Right atrium auricular region (tissue), 2 donors: Measurements from ENCODE around the gene SFT2D1. TPM values are rescaled to one million over a fixed set of nuclear protein-coding genes. Genes with fewer than 3 reads are reported as not detected.

ENCODE experiments used
- DNase-seq: peaks from one replicate; pipeline ENCODE4 v3.0.0-alpha.2; 2019; ENCODE audit warnings: low spot score
- H3K27ac ChIP-seq, 2 donors: fragments of 200-600 bp; sonication (generic); 1 replicate in 1 of 2; 2 replicates in 1 of 2; pipeline ENCODE4 v1.5.1; 2016 to 2019
- H3K27me3 ChIP-seq, 2 donors: fragments of 200-600 bp; sonication (generic); one replicate each; pipeline versions ENCODE4 v1.5.1 to v1.6.0; 2017 to 2019
- H3K36me3 ChIP-seq: fragments of 200-600 bp; sonication (generic); one replicate; pipeline ENCODE4 v1.5.1; 2016
- H3K4me1 ChIP-seq, 2 donors: fragments of 200-600 bp; sonication (generic); one replicate each; pipeline versions ENCODE4 v1.5.1 to v1.6.0; 2017 to 2019
- H3K4me3 ChIP-seq, 2 donors: fragments of 200-600 bp; sonication (generic); 1 replicate in 1 of 2; 2 replicates in 1 of 2; pipeline ENCODE4 v1.5.1; 2017 to 2019; ENCODE audit warnings: mild to moderate bottlenecking in 1 of 2, moderate library complexity in 1 of 2
- H3K9me3 ChIP-seq, 2 donors: fragments of 200-600 bp; sonication (generic); one replicate each; pipeline ENCODE4 v1.5.1; 2019
- CTCF ChIP-seq, 2 donors: fragments of 200-600 bp; sonication (generic); IDR thresholded peaks; one replicate each; pipeline ENCODE4 v1.5.1; 2019; ENCODE audit warnings: antibody characterized with exemption in 2 of 2
- total RNA-seq, 2 donors: library from RNA; depleted of rRNA; stranded (reverse); fragments of >200 nt; gene quantifications; one replicate each; pipeline ENCODE4 v1.1.0, GENCODE V29; 2016

Gene SFT2D1
- total RNA-seq, 2 donors from 2014 or later = 29.4 TPM

GRCh38 chr6:166343150-166343487 lies 774 bp upstream of the SFT2D1 start:
- Histone ChIP-seq H3K4me1 (peaks cover 0 to 46% of the 10 kb centered on the region in 2 donors), H3K36me3 (no peaks in the 10 kb centered on the region), H3K27me3 (no peaks in the 10 kb centered on the region), H3K27ac (peak overlapping the region; percentile 83 to 95), H3K9me3 (no peaks in the 10 kb centered on the region), H3K4me3 (peak overlapping the region; percentile 94 to 98)
- no peak for TF ChIP-seq CTCF (IDR thresholded peaks at IDR 0.05)
- DNase-seq = no peak

GRCh38 chr6:166341977-166342348 lies 382 bp downstream of the SFT2D1 start:
- DNase-seq = no peak
- no peak for TF ChIP-seq CTCF (IDR thresholded peaks at IDR 0.05)
- Histone ChIP-seq H3K9me3 (no peaks in the 10 kb centered on the region), H3K4me1 (peaks cover 0 to 48% of the 10 kb centered on the region in 2 donors), H3K36me3 (no peaks in the 10 kb centered on the region), H3K27ac (peak overlapping the region; percentile 83 to 95), H3K27me3 (no peaks in the 10 kb centered on the region), H3K4me3 (peak overlapping the region; percentile 94 to 98)

GRCh38 chr6:166341464-166341863 lies 881 bp downstream of the SFT2D1 start:
- no peaks in the 10 kb centered on the region for H3K9me3 ChIP-seq
- H3K4me1 ChIP-seq = peaks cover 0 to 53% of the 10 kb centered on the region in 2 donors
- no peak for TF ChIP-seq CTCF (IDR thresholded peaks at IDR 0.05)
- H3K36me3 ChIP-seq = no peaks in the 10 kb centered on the region
- DNase-seq = no peak
- no peaks in the 10 kb centered on the region for H3K27me3 ChIP-seq
- H3K27ac ChIP-seq = peak overlapping the region in 1 of 2 donors; percentile 95
- peak overlapping the region; percentile 94 to 98 for H3K4me3 ChIP-seq

GRCh38 chr6:166338854-166339253 lies 3.5 kb downstream of the SFT2D1 start:
- H3K9me3 ChIP-seq = no peaks in the 10 kb centered on the region
- no peak overlapping the region for H3K4me3 ChIP-seq
- H3K27ac ChIP-seq = no peak overlapping the region
- no peak for DNase-seq
- H3K36me3 ChIP-seq = no peaks in the 10 kb centered on the region
- no peaks in the 10 kb centered on the region for H3K27me3 ChIP-seq
- TF ChIP-seq CTCF (IDR thresholded peaks at IDR 0.05) = no peak
- peaks cover 0 to 53% of the 10 kb centered on the region in 2 donors for H3K4me1 ChIP-seq

- no peak overlapping the region for H3K4me3 ChIP-seq
- no peaks in the 10 kb centered on the region for H3K36me3 ChIP-seq
- H3K9me3 ChIP-seq = no peaks in the 10 kb centered on the region
- no peak for TF ChIP-seq CTCF (IDR thresholded peaks at IDR 0.05)
- peaks cover 0 to 48% of the 10 kb centered on the region in 2 donors for H3K4me1 ChIP-seq
- DNase-seq = no peak
- H3K27ac ChIP-seq = no peak overlapping the region
- no peaks in the 10 kb centered on the region for H3K27me3 ChIP-seq
These were observed 5.5 kb downstream of the SFT2D1 start for GRCh38 chr6:166336847-166337246.
